OCI-LY1 (cell line): ENCODE measurements around the gene GLYATL1B.
"Not testable (repeated sequence)": the region's sequence is repeated elsewhere in the genome, so short reads cannot be mapped to it uniquely, and the experiment has no call there.

Experiments used
- CTCF ChIP-seq: fragments of 200-600 bp; sonication (generic), shearing (Covaris generic); IDR thresholded peaks from 2 replicates; pipeline ENCODE4 v1.5.1; 2017; ENCODE audit warnings: mild to moderate bottlenecking, antibody characterized with exemption, low read length, moderate library complexity, mixed read lengths
- EZH2 ChIP-seq: fragments of 200-600 bp; sonication (generic), shearing (Covaris generic); IDR thresholded peaks from 2 replicates; pipeline ENCODE4 v1.8.0; 2017; ENCODE audit warnings: borderline replicate concordance, mixed run types, mild to moderate bottlenecking, antibody characterized with exemption, low read length, moderate library complexity, mixed read lengths

DNA sequence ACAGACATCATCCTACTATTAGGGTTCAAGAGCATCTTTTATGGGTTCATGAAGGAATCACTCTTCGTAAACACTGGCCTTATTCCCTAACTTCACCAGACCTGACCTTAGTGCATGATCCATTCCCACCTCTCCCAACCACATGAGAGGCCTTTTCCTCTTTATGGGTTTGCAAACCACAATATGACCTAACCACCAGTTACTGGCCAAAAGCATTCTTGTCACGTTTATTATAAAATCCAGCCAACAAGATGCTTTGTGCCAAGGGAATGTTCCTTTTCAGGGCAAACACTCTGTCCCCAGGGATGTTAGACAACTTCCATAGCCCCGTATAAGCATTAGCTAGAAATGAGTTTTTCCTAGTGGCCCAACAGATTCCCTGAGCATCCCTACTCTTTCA, 26.0 kb upstream of the GLYATL1B start:
- not testable (repeated sequence) for TF ChIP-seq CTCF, EZH2
